ENCODE measurements around the gene CAMKK1.

The CAMKK1 gene

GRCh38 chr17:3893003-3893719 lies at the start of gene CAMKK1:
CAMKK1 (minus strand) TSS chr17:3893053; CDS start chr17:3885687, 7,366 bp downstream.
- Mint-ChIP-seq H3K4me1 (peaks cover 28% of the 10 kb centered on the region), H3K27me3 (no peaks in the 10 kb centered on the region), H3K36me3 (no peaks in the 10 kb centered on the region), H3K27ac (peak within 1 kb of the TSS; percentile 85), H3K4me3 (peak within 1 kb of the TSS; percentile 85), H3K9me3 (no peaks in the 10 kb centered on the region)

GRCh38 chr17:3940965-3941698 lies 48.3 kb upstream of the CAMKK1 start:
- Mint-ChIP-seq H3K36me3 (peaks cover 19% of the 10 kb centered on the region), H3K27me3 (no peaks in the 10 kb centered on the region), H3K9me3 (no peaks in the 10 kb centered on the region), H3K4me1 (no peaks in the 10 kb centered on the region), H3K27ac (no peak overlapping the region), H3K4me3 (no peak overlapping the region)

GRCh38 chr17:3937359-3937758 lies 44.5 kb upstream of the CAMKK1 start:
- no peaks in the 10 kb centered on the region for H3K9me3 Mint-ChIP-seq
- no peak overlapping the region for H3K4me3 Mint-ChIP-seq
- peaks cover 12% of the 10 kb centered on the region for H3K36me3 Mint-ChIP-seq
- peak overlapping the region; percentile 30 for H3K27ac Mint-ChIP-seq
- no peaks in the 10 kb centered on the region for H3K4me1 Mint-ChIP-seq
- no peaks in the 10 kb centered on the region for H3K27me3 Mint-ChIP-seq

- Mint-ChIP-seq H3K36me3 (peaks cover 12% of the 10 kb centered on the region), H3K9me3 (no peaks in the 10 kb centered on the region), H3K27ac (no peak overlapping the region)
These were observed 43.0 kb upstream of the CAMKK1 start for GRCh38 chr17:3935825-3936355.

GRCh38 chr17:3935140-3935542 lies 42.3 kb upstream of the CAMKK1 start:
- Mint-ChIP-seq H3K4me3 (no peak overlapping the region), H3K27me3 (no peaks in the 10 kb centered on the region), H3K27ac (no peak overlapping the region), H3K9me3 (no peaks in the 10 kb centered on the region), H3K36me3 (peaks cover 12% of the 10 kb centered on the region), H3K4me1 (no peaks in the 10 kb centered on the region)

More at GRCh38 chr17:3935825-3936355, 43.0 kb upstream of the CAMKK1 start:
- Mint-ChIP-seq H3K27me3 (no peaks in the 10 kb centered on the region), H3K4me1 (no peaks in the 10 kb centered on the region), H3K4me3 (no peak overlapping the region)

GRCh38 chr17:3929764-3930163 lies 36.9 kb upstream of the CAMKK1 start:
- Mint-ChIP-seq H3K4me1 (no peaks in the 10 kb centered on the region), H3K27me3 (no peaks in the 10 kb centered on the region), H3K27ac (no peak overlapping the region), H3K4me3 (no peak overlapping the region), H3K36me3 (no peaks in the 10 kb centered on the region), H3K9me3 (no peaks in the 10 kb centered on the region)

- Mint-ChIP-seq H3K27ac (no peak overlapping the region), H3K4me1 (no peaks in the 10 kb centered on the region), H3K9me3 (no peaks in the 10 kb centered on the region), H3K36me3 (no peaks in the 10 kb centered on the region), H3K27me3 (no peaks in the 10 kb centered on the region), H3K4me3 (no peak overlapping the region)
These were observed 36.3 kb upstream of the CAMKK1 start for GRCh38 chr17:3929181-3929580.

- Mint-ChIP-seq H3K4me3 (no peak overlapping the region), H3K4me1 (no peaks in the 10 kb centered on the region), H3K9me3 (no peaks in the 10 kb centered on the region), H3K27ac (no peak overlapping the region), H3K27me3 (no peaks in the 10 kb centered on the region), H3K36me3 (no peaks in the 10 kb centered on the region)
These were observed 35.6 kb upstream of the CAMKK1 start for GRCh38 chr17:3928406-3928805.

- H3K9me3 Mint-ChIP-seq, result no peaks in the 10 kb centered on the region
- H3K36me3 Mint-ChIP-seq, result no peaks in the 10 kb centered on the region
- no peaks in the 10 kb centered on the region for H3K4me1 Mint-ChIP-seq
- peak overlapping the region; percentile 30 for H3K27ac Mint-ChIP-seq
- H3K27me3 Mint-ChIP-seq, result no peaks in the 10 kb centered on the region
- H3K4me3 Mint-ChIP-seq, result no peak overlapping the region
These were observed 34.9 kb upstream of the CAMKK1 start for GRCh38 chr17:3927628-3928340.

- Mint-ChIP-seq H3K9me3 (no peaks in the 10 kb centered on the region), H3K27me3 (no peaks in the 10 kb centered on the region), H3K27ac (peak overlapping the region; percentile 55), H3K36me3 (no peaks in the 10 kb centered on the region), H3K4me3 (no peak overlapping the region), H3K4me1 (no peaks in the 10 kb centered on the region)
These were observed 34.2 kb upstream of the CAMKK1 start for GRCh38 chr17:3926860-3927627.

- Mint-ChIP-seq H3K9me3 (no peaks in the 10 kb centered on the region), H3K4me3 (no peak overlapping the region), H3K4me1 (no peaks in the 10 kb centered on the region), H3K27me3 (no peaks in the 10 kb centered on the region), H3K36me3 (no peaks in the 10 kb centered on the region), H3K27ac (peak overlapping the region; percentile 71)
These were observed 33.0 kb upstream of the CAMKK1 start for GRCh38 chr17:3925684-3926485.

GRCh38 chr17:3924512-3925350 lies 31.9 kb upstream of the CAMKK1 start:
- Mint-ChIP-seq H3K27ac (no peak overlapping the region), H3K4me1 (no peaks in the 10 kb centered on the region), H3K36me3 (no peaks in the 10 kb centered on the region), H3K4me3 (no peak overlapping the region), H3K9me3 (no peaks in the 10 kb centered on the region), H3K27me3 (no peaks in the 10 kb centered on the region)

- H3K9me3 Mint-ChIP-seq, result no peaks in the 10 kb centered on the region
- H3K27me3 Mint-ChIP-seq, result no peaks in the 10 kb centered on the region
- no peaks in the 10 kb centered on the region for H3K36me3 Mint-ChIP-seq
- H3K27ac Mint-ChIP-seq, result no peak overlapping the region
- no peaks in the 10 kb centered on the region for H3K4me1 Mint-ChIP-seq
- no peak overlapping the region for H3K4me3 Mint-ChIP-seq
These were observed 30.8 kb upstream of the CAMKK1 start for GRCh38 chr17:3923466-3924190.

Measured in activated naive CD4-positive, alpha-beta T cell treated with anti-CD3 and anti-CD28 coated beads, Interleukin-2, amount 50 U/mL, for 24 hours (primary cell).